MM.1S (cell line): ENCODE results near the gene PCBP2.

ENCODE experiments used
- DNase-seq: peaks from one replicate; pipeline ENCODE4 v3.0.0-alpha.2; 2015
- H2AFZ ChIP-seq: fragments of 300-600 bp; sonication (generic); 2 replicates; pipeline ENCODE4 v1.6.0; 2016; ENCODE audit warnings: antibody characterized with exemption, low read length
- H3F3A ChIP-seq: fragments of 300-600 bp; sonication (generic); 2 replicates; pipeline ENCODE4 v1.6.1; 2016; ENCODE audit warnings: mild to moderate bottlenecking, antibody characterized with exemption, low read length, moderate library complexity, mixed read lengths; ENCODE audit not compliant: insufficient read depth
- H3K27ac ChIP-seq: fragments of 300-600 bp; sonication (generic); 2 replicates; pipeline ENCODE4 v1.5.1; 2016; ENCODE audit warnings: mild to moderate bottlenecking, low read length
- H3K27me3 ChIP-seq: fragments of 300-600 bp; sonication (generic); replicated peaks from 2 replicates; pipeline ENCODE4 v1.6.0; 2016; ENCODE audit warnings: low read length; ENCODE audit not compliant: insufficient read depth
- H3K36me3 ChIP-seq: fragments of 300-600 bp; sonication (generic); replicated peaks from 2 replicates; pipeline ENCODE4 v1.6.1; 2016; ENCODE audit warnings: mild to moderate bottlenecking, low read length, mixed read lengths; ENCODE audit not compliant: insufficient read depth
- H3K4me1 ChIP-seq: fragments of 300-600 bp; sonication (generic); 2 replicates; pipeline ENCODE4 v1.6.1; 2016; ENCODE audit warnings: low read length, mixed read lengths
- H3K4me2 ChIP-seq: fragments of 300-600 bp; sonication (generic); 2 replicates; pipeline ENCODE4 v1.6.0; 2016; ENCODE audit warnings: low read depth, low read length
- H3K4me3 ChIP-seq: fragments of 300-600 bp; sonication (generic); 2 replicates; pipeline ENCODE4 v1.5.1; 2016; ENCODE audit warnings: low read length, mixed read lengths
- H3K79me2 ChIP-seq: fragments of 300-600 bp; sonication (generic); 2 replicates; pipeline ENCODE4 v1.6.1; 2016; ENCODE audit warnings: mixed run types, low read length, mixed read lengths
- H3K9ac ChIP-seq: fragments of 300-600 bp; sonication (generic); 2 replicates; pipeline ENCODE4 v1.6.1; 2016; ENCODE audit warnings: low read length, mixed read lengths
- H3K9me2 ChIP-seq: fragments of 300-600 bp; sonication (generic); replicated peaks from 2 replicates; pipeline ENCODE4 v1.6.1; 2016; ENCODE audit warnings: mild to moderate bottlenecking, low read length, mixed read lengths; ENCODE audit not compliant: insufficient read depth
- H3K9me3 ChIP-seq: fragments of 300-600 bp; sonication (generic); replicated peaks from 2 replicates; pipeline ENCODE4 v1.6.1; 2016; ENCODE audit warnings: mild to moderate bottlenecking, low read length, mixed read lengths; ENCODE audit not compliant: insufficient read depth
- H4K20me1 ChIP-seq: fragments of 300-600 bp; sonication (generic); 2 replicates; pipeline ENCODE4 v1.6.1; 2016; ENCODE audit warnings: mild to moderate bottlenecking, low read length, moderate library complexity, mixed read lengths; ENCODE audit not compliant: insufficient read depth
- EZH2 ChIP-seq: fragments of 300-600 bp; sonication (generic); optimal IDR thresholded peaks from 2 replicates; pipeline ENCODE3; 2017; ENCODE audit warnings: low read depth, mild to moderate bottlenecking, antibody characterized with exemption, low read length, mixed read lengths
- EZH2phosphoT487 ChIP-seq: fragments of 300-600 bp; sonication (generic); IDR thresholded peaks from 2 replicates; pipeline ENCODE4 v1.6.1; 2018; ENCODE audit warnings: antibody characterized with exemption, low read length
- TF ChIP-seq, protein P1 (sequence below): fragments of 300-600 bp; sonication (generic); IDR thresholded peaks from 2 replicates; pipeline ENCODE4 v1.5.1; 2016; ENCODE audit warnings: antibody characterized with exemption, low read length, mixed read lengths

The PCBP2 gene

DNA sequence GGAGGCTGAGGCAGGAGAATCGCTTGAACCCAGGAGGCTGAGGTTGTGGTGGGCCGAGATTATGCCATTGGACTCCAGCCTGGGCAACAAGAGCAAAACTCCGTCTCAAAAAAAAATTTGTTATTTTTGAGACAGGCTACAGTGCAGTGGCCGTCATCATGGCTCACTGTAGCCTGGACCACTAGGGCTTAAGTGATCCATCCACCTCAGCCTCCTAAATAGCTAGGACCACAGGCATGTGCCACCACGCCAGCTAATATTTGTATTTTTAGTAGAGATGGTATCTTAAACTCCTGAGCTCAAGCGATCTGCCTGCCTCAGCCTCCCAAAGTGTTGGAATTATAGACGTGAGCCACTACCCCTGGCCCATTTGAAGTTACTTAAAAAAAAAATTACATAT is 966 bp upstream of the PCBP2 start:
- H3K9me2 ChIP-seq, result no peaks in the 10 kb centered on the region
- H3K27me3 ChIP-seq, result no peaks in the 10 kb centered on the region
- no peak overlapping the region for H2AFZ ChIP-seq
- H4K20me1 ChIP-seq, result peaks cover 11% of the 10 kb centered on the region
- no peak overlapping the region for H3K9ac ChIP-seq
- H3K4me1 ChIP-seq, result peaks cover 14% of the 10 kb centered on the region
- H3K36me3 ChIP-seq, result peaks cover 13% of the 10 kb centered on the region
- peaks cover 51% of the 10 kb centered on the region for H3K79me2 ChIP-seq
- H3K9me3 ChIP-seq, result no peaks in the 10 kb centered on the region
- H3K4me3 ChIP-seq, result no peak overlapping the region
- peaks cover 40% of the 10 kb centered on the region for H3F3A ChIP-seq
- H3K4me2 ChIP-seq, result no peak overlapping the region
- no peak for DNase-seq
- TF ChIP-seq EZH2 (no peak), EZH2phosphoT487 (no peak)
- TF ChIP-seq, protein P1, sequence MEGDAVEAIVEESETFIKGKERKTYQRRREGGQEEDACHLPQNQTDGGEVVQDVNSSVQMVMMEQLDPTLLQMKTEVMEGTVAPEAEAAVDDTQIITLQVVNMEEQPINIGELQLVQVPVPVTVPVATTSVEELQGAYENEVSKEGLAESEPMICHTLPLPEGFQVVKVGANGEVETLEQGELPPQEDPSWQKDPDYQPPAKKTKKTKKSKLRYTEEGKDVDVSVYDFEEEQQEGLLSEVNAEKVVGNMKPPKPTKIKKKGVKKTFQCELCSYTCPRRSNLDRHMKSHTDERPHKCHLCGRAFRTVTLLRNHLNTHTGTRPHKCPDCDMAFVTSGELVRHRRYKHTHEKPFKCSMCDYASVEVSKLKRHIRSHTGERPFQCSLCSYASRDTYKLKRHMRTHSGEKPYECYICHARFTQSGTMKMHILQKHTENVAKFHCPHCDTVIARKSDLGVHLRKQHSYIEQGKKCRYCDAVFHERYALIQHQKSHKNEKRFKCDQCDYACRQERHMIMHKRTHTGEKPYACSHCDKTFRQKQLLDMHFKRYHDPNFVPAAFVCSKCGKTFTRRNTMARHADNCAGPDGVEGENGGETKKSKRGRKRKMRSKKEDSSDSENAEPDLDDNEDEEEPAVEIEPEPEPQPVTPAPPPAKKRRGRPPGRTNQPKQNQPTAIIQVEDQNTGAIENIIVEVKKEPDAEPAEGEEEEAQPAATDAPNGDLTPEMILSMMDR, result no peak
- no peak overlapping the region for H3K27ac ChIP-seq

DNA sequence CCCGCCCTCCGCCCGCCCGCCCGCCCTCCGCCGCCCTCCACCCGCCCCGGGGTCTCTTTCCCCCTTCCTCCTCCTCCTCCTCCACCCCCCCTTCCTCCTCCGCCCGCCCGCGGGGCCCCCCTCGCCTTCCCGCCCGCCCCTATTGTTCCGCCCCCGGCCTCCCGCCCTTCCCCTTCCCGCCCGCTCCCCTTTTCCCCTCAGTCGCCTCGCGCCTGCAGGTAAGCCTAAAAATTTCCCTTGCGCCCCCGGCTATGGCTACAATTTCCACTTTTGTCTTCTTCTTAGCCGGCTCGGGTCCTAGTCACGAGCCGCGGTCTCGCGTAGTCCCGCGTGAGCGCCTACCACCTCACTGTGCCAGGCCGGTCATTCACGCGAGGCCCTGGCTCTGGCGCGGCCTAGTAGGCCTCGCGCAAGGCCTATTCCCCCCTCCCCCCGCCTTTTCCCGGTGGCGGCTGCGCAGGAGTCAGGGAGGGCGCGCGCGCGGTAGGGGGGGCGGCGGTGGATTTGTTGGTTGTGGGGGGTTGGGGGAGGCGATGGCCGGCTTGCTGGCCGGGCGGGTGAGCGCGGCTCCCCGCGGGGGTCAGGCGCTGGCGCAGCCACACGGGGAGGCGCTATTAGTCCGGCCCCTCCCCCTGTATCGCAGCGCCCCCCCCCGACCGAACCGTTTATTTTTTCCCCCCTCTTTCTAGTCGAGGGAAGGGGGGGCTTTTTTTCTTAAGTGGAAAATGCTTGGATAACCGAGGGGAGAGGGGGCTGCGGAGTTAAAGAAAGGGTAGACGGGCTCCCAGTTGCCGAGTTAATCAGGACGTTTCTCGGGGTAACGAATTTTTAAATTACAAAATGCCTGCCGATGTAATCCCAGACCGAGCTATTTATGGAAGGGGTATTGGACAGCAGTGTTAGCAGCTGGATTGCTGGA is 516 bp downstream of the PCBP2 start:
- Histone ChIP-seq H3K4me1 (peaks cover 20% of the 10 kb centered on the region), H3F3A (peaks cover 54% of the 10 kb centered on the region), H3K79me2 (peaks cover 65% of the 10 kb centered on the region), H3K9me3 (no peaks in the 10 kb centered on the region), H3K4me2 (peak overlapping the region; percentile 76), H3K4me3 (peak overlapping the region; percentile 95), H3K27ac (peak overlapping the region; percentile 94), H3K9ac (peak overlapping the region; percentile 99), H3K36me3 (peaks cover 13% of the 10 kb centered on the region), H4K20me1 (peaks cover 11% of the 10 kb centered on the region), H2AFZ (no peak overlapping the region), H3K9me2 (no peaks in the 10 kb centered on the region), H3K27me3 (no peaks in the 10 kb centered on the region)
- peak; percentile 78 for DNase-seq
- TF ChIP-seq EZH2, result no peak
- TF ChIP-seq, protein P1, result peak; percentile 51
- no peak for TF ChIP-seq EZH2phosphoT487

DNA sequence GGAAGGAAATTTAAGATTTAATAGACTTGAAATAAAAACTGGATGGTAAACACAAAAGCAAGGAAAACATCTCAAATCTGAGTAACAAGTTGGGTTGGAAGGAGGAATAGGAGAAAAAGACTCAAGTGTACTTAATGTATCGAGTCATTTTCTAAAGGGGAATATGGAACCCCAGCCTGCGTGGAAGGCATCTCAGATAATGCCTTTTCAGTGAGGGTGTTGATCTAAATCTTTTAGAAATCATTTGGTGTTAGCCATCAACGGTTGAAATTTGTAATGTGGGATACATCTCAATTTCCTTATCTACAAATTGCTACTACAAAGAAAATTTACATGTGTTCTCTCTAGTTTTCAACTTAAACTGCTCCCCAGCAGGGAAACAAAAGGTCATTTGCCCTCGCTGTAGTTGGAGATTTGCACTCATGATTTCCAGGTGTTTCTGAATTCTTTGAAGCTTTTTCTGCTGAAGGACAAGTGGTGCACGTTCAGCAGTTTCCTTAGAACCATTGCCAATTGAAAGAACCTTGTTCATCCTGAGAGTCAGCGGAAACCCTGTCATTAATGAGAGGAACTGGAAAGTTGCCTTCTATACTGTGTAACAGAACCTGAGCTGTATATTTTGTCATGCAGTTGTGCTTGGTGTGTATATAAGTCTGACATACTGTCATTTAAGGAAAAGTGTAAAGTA is 2.2 kb downstream of the PCBP2 start:
- Histone ChIP-seq H3F3A (peaks cover 71% of the 10 kb centered on the region), H3K79me2 (peaks cover 79% of the 10 kb centered on the region), H3K27ac (peak overlapping the region; percentile 94), H3K27me3 (no peaks in the 10 kb centered on the region), H3K4me3 (peak overlapping the region; percentile 95), H3K9ac (peak overlapping the region; percentile 99), H3K9me2 (no peaks in the 10 kb centered on the region), H2AFZ (no peak overlapping the region), H3K4me1 (peaks cover 26% of the 10 kb centered on the region), H3K4me2 (peak overlapping the region; percentile 76), H3K36me3 (peaks cover 13% of the 10 kb centered on the region), H4K20me1 (peaks cover 11% of the 10 kb centered on the region), H3K9me3 (no peaks in the 10 kb centered on the region)
- peak; percentile 80 for DNase-seq
- TF ChIP-seq EZH2phosphoT487, result no peak
- TF ChIP-seq EZH2, result no peak
- TF ChIP-seq, protein P1, result no peak
